KOPT-K1 (cell line): ENCODE measurements around the gene CCDC85A.
"Not testable (repeated sequence)": the region's sequence is repeated elsewhere in the genome, so short reads cannot be mapped to it uniquely, and the experiment has no call there.

Experiments
- H3K27ac ChIP-seq: fragments of 200-600 bp; sonication (generic); 2 replicates; pipeline ENCODE4 v1.5.1; 2016; ENCODE audit warnings: antibody characterized with exemption, mild to moderate bottlenecking, low read depth, low read length; ENCODE audit not compliant: poor library complexity, severe bottlenecking
- H3K36me3 ChIP-seq: fragments of 200-600 bp; sonication (generic); 2 replicates; pipeline ENCODE4 v1.5.1; 2017; ENCODE audit warnings: antibody characterized with exemption, mild to moderate bottlenecking, low read length, moderate library complexity; ENCODE audit not compliant: insufficient read depth
- H3K9me3 ChIP-seq: fragments of 200-600 bp; sonication (generic); 2 replicates; pipeline ENCODE4 v1.5.1; 2017; ENCODE audit warnings: antibody characterized with exemption, low read length, mild to moderate bottlenecking; ENCODE audit not compliant: insufficient read depth, poor library complexity, severe bottlenecking

The CCDC85A gene

DNA sequence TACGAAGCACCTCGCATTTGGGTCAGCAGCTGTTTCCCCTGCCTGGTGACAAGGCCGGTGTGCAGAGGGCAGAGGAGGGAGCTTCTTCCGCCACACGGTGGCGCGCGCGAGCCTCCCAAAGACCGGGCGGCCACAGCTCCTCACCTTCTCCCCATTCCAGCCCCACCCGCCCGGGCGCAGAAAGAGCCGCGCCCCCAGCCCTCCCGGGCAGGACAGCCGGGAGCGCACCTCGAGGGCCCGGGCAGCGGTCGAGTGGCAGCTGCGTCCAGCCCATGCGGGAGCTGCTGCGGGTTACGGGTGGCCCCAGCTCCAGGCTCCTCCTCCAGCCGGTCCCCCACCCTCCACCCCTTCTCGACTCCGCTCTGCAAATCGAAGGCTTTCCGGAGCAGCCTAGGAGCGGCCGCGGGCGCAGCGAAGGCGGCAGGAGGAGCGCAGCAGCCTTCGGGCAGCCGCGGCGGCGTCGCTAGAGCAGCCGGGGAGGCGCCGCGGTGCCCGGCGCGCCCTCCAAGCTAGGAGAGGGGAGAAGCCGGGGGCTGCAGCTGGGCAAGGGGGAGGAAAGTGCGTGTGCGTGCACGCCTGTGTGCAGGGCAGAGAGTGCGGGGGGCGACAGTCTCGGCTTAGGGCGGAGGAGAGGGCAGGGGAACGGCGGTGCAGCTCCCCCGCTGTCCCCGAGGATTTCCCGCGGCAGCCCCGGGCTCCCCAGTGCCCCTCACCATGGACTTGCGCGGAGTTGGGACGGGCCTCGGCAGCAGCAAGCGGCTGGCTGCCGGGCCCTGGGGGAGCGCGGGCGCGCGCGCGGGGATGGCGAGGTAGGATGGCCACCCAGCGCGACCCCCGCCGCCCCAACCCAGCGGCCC lies at the start of gene CCDC85A:
Gene CCDC85A (plus strand): TSS at position 348 of the 857 bp plus-strand sequence. CDS start 635 bp downstream, outside the sequence.
- H3K36me3 ChIP-seq: no peaks in the 10 kb centered on the region
- H3K9me3 ChIP-seq: no peaks in the 10 kb centered on the region
- H3K27ac ChIP-seq: no peak within 1 kb of the TSS

DNA sequence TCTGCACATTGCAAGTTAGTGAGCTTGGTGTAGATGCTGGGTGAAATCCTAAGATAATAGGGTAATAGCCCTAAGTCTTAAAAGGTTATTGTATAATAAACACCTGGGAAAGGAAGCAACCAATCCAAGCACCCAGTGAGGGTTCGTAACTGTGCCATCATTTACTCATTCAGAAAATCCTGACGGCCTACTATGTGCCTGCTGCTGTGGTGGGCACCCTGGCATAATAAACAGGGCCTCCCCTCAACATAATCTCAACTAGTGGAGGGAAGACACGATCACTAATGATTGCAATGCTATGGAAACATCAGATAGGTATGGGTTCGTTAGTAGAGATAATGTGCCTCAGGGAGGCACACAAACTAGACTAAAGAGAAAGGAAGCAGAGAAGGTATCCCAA lies 48.9 kb upstream of the CCDC85A start:
- H3K36me3 ChIP-seq: no peaks in the 10 kb centered on the region

DNA sequence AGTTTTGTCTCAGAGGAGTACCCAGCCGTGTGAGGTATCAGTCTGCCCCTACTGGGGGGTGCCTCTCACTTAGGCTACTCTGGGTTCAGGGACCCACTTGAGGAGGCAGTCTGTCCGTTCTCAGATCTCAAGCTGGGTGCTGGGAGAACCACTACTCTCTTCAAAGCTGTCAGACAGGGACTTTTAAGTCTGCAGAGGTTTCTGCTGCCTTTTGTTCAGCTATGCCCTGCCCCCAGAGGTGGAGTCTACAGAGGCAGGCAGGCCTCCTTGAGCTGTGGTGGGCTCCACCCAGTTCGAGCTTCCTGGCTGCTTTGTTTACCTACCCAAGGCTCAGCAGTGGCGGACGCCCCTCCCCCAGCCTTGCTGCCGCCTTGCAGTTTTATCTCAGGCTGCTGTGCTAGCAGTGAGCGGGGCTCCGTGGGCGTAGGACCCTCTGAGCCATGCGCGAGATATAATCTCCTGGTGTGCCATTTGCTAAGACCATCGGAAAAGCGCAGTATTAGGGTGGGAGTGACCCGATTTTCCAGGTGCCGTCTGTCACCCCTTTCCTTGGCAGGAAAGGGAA lies 41.2 kb upstream of the CCDC85A start:
- H3K9me3 ChIP-seq, H3K36me3 ChIP-seq, H3K27ac ChIP-seq: not testable (repeated sequence)

More for the DNA sequence above, 48.9 kb upstream of the CCDC85A start:
- H3K9me3 ChIP-seq: no peaks in the 10 kb centered on the region
- no peak overlapping the region for H3K27ac ChIP-seq

GRCh38 chr2:56147907-56148306 lies 35.9 kb upstream of the CCDC85A start:
- Histone ChIP-seq H3K9me3 (no peaks in the 10 kb centered on the region), H3K27ac (no peak overlapping the region), H3K36me3 (no peaks in the 10 kb centered on the region)

DNA sequence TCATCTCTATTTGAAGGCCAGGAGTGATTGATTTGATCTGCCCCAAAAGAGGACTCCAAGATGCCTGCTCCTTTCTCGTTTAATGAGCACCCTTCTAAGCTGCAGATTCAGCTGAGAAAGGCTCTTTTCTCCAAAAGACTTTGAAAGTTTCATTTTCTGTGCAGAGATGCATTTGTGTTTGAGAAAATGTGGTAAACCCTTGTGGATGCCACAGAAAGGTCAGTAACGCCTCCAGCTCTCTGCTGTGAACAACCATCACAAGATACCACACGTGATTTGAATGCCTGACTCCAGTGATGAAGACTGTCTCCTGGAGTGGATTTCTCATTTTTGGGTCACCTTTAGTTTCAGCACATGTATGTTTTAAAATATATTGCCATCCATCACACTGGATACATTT lies 35.0 kb upstream of the CCDC85A start:
- H3K9me3 ChIP-seq: no peaks in the 10 kb centered on the region
- H3K27ac ChIP-seq: no peak overlapping the region
- no peaks in the 10 kb centered on the region for H3K36me3 ChIP-seq

- H3K36me3 ChIP-seq: no peaks in the 10 kb centered on the region
- no peak overlapping the region for H3K27ac ChIP-seq
- H3K9me3 ChIP-seq: no peaks in the 10 kb centered on the region
Observed at GRCh38 chr2:56151841-56152240, 31.9 kb upstream of the CCDC85A start.

- Histone ChIP-seq H3K27ac (no peak overlapping the region), H3K36me3 (no peaks in the 10 kb centered on the region), H3K9me3 (no peaks in the 10 kb centered on the region)
Observed at GRCh38 chr2:56155188-56155587, 28.6 kb upstream of the CCDC85A start.

DNA sequence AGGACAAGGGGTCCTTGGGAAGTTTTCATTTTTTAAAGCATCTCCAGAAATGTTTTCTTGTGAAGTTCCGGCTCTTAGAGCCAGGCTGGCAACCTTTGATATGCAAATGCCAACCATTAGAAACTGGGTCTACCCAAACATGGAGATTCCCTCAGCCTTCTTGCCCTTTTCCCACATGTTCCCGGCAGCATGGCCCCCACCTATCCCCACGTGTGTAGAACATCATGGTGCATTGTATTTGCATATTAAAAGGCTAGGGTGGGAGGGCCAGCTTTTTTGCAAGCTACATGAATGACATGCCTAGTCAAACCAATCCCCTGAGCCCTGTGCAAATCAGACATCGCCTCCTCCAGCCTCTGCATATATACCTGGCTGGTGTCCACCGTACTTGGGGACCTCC lies 23.9 kb upstream of the CCDC85A start:
- H3K36me3 ChIP-seq, H3K27ac ChIP-seq, H3K9me3 ChIP-seq: not testable (repeated sequence)

GRCh38 chr2:56167616-56168562 lies 15.9 kb upstream of the CCDC85A start:
- H3K27ac ChIP-seq: no peak overlapping the region
- no peaks in the 10 kb centered on the region for H3K36me3 ChIP-seq
- H3K9me3 ChIP-seq: no peaks in the 10 kb centered on the region

- no peak overlapping the region for H3K27ac ChIP-seq
- no peaks in the 10 kb centered on the region for H3K36me3 ChIP-seq
- H3K9me3 ChIP-seq: no peaks in the 10 kb centered on the region
Observed at GRCh38 chr2:56169521-56169920, 14.3 kb upstream of the CCDC85A start.

DNA sequence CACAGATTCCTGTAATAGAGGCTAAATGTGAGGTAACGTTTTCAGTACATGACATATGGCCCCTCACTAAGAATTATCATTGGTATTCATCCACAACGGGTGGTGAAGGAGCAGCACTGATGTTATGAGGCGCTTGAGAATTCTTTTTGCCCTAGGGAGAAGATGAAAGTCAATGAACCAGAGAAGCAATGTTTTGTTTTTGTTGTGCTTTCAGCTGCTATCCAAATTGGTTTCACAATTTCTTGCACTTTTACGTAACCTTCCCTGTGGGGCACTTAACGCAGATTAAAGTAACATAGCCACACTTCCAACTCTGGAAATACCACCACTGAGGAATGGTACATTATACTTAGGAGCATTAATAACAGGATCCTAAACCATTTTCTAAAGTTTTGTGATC lies 13.3 kb upstream of the CCDC85A start:
- H3K36me3 ChIP-seq: no peaks in the 10 kb centered on the region

DNA sequence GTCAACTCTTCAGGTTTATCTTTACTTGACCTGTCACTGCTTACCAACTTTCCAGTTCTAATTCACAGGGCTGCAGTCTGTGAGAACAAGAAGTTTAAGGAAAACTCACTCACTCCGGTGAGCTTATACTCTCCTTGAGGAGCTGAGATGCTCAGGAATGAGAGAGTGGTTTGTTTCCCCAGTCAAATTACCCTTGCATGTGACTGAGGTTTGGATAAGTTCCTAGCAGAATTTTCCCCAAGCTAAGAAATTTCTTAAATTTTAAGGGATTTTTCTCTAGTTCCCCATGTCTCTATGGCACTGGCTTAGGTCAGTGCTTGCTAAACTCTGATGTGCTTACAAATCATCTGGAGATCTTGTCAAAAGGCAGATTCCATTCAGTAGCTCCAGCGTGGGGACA lies 12.8 kb upstream of the CCDC85A start:
- no peak overlapping the region for H3K27ac ChIP-seq
- H3K36me3 ChIP-seq: no peaks in the 10 kb centered on the region
- no peaks in the 10 kb centered on the region for H3K9me3 ChIP-seq

More for the DNA sequence above, 13.3 kb upstream of the CCDC85A start:
- Histone ChIP-seq H3K27ac (no peak overlapping the region), H3K9me3 (no peaks in the 10 kb centered on the region)

- no peaks in the 10 kb centered on the region for H3K9me3 ChIP-seq
- H3K27ac ChIP-seq: no peak overlapping the region
- no peaks in the 10 kb centered on the region for H3K36me3 ChIP-seq
Observed at GRCh38 chr2:56175779-56176178, 8.0 kb upstream of the CCDC85A start.

DNA sequence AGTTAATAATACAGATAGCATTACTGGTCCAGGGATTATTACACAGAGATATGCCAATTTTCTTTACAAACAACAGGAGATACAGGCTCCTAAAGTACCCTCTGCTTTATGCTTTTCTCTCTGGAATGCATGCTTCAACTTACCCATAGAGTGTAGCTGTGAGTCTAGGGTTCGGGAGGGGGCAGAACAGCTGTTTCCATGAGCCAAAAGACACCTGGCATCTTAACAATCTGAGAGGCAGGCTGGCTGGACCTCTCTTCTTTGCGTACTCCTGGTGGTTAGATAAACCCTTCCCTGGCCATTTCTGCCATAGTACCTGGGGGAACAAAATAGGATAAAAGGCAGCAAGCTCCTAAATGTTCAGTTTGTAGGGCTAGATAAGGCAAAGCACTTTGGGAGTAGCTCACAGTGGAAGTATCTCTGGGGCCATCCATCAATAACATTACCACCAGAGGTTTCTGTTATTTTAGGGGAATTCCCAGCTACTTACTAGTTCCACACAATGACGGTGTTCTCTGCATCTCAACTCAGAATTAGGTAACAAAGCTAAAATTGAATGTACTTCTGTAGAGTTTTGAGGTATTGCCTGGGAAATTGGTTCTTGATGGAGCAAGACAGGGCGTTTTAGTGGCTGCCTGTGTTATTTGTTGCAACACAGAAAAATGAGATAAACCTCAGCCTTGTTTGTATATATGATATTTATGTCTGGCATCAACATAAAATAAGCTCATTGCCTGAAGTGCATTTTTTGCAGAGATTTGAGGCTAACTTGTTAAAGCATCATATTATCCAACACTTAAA lies 6.2 kb upstream of the CCDC85A start:
- no peaks in the 10 kb centered on the region for H3K36me3 ChIP-seq
- no peak overlapping the region for H3K27ac ChIP-seq
- H3K9me3 ChIP-seq: no peaks in the 10 kb centered on the region
